Measurements from ENCODE around the gene MROH8. TPM values are rescaled to one million over a fixed set of nuclear protein-coding genes. Genes with fewer than 3 reads are reported as not detected.

The MROH8 gene
- total and polyA plus RNA-seq, 2 of the 13 experiments (the other 11 are each of a cell fraction or from before 2014, with no cell fraction given): 2.6 to 5.5 TPM

DNA sequence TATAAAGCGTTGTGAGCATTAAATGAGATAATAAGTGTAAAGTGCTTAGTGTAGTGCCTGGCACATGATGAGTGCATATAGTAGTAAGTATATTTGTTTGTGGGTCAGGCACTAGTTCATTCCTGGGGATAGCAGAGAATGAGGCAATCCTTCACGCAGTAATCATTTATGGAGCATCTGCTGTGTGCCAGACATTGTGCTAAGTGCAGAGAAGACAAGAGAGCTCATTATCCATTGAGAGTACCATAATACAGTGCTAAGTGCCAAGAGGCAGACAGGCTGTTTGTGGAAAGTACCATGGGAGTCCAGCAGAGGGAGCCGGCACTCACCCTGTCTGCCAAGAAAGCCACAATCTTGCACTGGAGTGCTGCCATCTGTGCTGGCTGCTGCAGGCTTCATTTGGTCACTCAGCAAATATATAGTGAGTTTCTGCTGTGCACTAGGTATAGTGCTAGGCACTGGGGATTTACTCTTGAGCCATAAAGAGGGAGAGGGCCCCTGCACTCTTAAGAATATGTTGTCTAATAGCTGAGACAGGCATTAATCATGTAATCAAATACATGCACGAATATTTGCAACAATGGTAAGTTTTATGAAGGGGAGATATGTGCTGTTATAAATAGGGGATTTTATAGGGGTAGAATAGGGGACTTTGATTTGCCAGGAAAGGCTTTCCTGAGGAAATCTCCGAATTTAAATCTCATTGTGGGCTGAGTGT is 12.9 kb upstream of the MROH8 start (continued):
- TF ChIP-seq, protein P1, sequence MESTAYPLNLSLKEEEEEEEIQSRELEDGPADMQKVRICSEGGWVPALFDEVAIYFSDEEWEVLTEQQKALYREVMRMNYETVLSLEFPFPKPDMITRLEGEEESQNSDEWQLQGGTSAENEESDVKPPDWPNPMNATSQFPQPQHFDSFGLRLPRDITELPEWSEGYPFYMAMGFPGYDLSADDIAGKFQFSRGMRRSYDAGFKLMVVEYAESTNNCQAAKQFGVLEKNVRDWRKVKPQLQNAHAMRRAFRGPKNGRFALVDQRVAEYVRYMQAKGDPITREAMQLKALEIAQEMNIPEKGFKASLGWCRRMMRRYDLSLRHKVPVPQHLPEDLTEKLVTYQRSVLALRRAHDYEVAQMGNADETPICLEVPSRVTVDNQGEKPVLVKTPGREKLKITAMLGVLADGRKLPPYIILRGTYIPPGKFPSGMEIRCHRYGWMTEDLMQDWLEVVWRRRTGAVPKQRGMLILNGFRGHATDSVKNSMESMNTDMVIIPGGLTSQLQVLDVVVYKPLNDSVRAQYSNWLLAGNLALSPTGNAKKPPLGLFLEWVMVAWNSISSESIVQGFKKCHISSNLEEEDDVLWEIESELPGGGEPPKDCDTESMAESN (CRISPR knock-in tag; conservative IDR thresholded peaks at IDR 0.05): no peak
- TF ChIP-seq GATAD1 (CRISPR knock-in tag; IDR thresholded peaks at IDR 0.05) (no peak), ZBTB44 (CRISPR knock-in tag; IDR thresholded peaks at IDR 0.05) (no peak), REPIN1 (CRISPR knock-in tag; IDR thresholded peaks at IDR 0.05; ENCODE audit: borderline replicate concordance, low read depth) (0 out of 2 replicates have a peak, but pooled peaks have one; percentile 18), ZNF282 (IDR thresholded peaks at IDR 0.05; ENCODE audit: partially characterized antibody) (no peak), TMF1 (CRISPR knock-in tag; IDR thresholded peaks at IDR 0.05; ENCODE audit: low read depth) (no peak), FOSL2 (CRISPR knock-in tag; IDR thresholded peaks at IDR 0.05) (peak; percentile 50; the same call in 1 of the 2 replicates), ZNF776 (CRISPR knock-in tag; IDR thresholded peaks at IDR 0.05) (no peak), ZNF792 (CRISPR knock-in tag; IDR thresholded peaks at IDR 0.05) (no peak), ESRRA (CRISPR knock-in tag; IDR thresholded peaks at IDR 0.05; ENCODE audit: low read depth) (no peak), SAP130 (CRISPR knock-in tag; IDR thresholded peaks at IDR 0.05; ENCODE audit: low read depth) (peak; percentile 48), MAFK (conservative IDR thresholded peaks at IDR 0.05 in 1 of 2, IDR thresholded peaks at IDR 0.05 in 1 of 2; ENCODE audit: low read length in 2 of 2) (0 out of 4 replicates have a peak, but pooled peaks of 1 of the 2 experiments have one; percentile 16), SSRP1 (CRISPR knock-in tag; IDR thresholded peaks at IDR 0.05) (no peak), POLR2AphosphoS2 (IDR thresholded peaks at IDR 0.05; ENCODE audit: low read depth, low read length) (0 out of 2 replicates have a peak, but pooled peaks have one; percentile 73), BCL6 (CRISPR knock-in tag; IDR thresholded peaks at IDR 0.05) (peak; percentile 27; the same call in 1 of the 2 replicates), ZNF12 (CRISPR knock-in tag; IDR thresholded peaks at IDR 0.05) (0 out of 2 replicates have a peak, but pooled peaks have one; percentile 32)
- TF ChIP-seq, protein P2, sequence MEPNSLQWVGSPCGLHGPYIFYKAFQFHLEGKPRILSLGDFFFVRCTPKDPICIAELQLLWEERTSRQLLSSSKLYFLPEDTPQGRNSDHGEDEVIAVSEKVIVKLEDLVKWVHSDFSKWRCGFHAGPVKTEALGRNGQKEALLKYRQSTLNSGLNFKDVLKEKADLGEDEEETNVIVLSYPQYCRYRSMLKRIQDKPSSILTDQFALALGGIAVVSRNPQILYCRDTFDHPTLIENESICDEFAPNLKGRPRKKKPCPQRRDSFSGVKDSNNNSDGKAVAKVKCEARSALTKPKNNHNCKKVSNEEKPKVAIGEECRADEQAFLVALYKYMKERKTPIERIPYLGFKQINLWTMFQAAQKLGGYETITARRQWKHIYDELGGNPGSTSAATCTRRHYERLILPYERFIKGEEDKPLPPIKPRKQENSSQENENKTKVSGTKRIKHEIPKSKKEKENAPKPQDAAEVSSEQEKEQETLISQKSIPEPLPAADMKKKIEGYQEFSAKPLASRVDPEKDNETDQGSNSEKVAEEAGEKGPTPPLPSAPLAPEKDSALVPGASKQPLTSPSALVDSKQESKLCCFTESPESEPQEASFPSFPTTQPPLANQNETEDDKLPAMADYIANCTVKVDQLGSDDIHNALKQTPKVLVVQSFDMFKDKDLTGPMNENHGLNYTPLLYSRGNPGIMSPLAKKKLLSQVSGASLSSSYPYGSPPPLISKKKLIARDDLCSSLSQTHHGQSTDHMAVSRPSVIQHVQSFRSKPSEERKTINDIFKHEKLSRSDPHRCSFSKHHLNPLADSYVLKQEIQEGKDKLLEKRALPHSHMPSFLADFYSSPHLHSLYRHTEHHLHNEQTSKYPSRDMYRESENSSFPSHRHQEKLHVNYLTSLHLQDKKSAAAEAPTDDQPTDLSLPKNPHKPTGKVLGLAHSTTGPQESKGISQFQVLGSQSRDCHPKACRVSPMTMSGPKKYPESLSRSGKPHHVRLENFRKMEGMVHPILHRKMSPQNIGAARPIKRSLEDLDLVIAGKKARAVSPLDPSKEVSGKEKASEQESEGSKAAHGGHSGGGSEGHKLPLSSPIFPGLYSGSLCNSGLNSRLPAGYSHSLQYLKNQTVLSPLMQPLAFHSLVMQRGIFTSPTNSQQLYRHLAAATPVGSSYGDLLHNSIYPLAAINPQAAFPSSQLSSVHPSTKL (CRISPR knock-in tag; IDR thresholded peaks at IDR 0.05): peak; percentile 41; the same call in 1 of the 2 replicates
- TF ChIP-seq, protein P3, sequence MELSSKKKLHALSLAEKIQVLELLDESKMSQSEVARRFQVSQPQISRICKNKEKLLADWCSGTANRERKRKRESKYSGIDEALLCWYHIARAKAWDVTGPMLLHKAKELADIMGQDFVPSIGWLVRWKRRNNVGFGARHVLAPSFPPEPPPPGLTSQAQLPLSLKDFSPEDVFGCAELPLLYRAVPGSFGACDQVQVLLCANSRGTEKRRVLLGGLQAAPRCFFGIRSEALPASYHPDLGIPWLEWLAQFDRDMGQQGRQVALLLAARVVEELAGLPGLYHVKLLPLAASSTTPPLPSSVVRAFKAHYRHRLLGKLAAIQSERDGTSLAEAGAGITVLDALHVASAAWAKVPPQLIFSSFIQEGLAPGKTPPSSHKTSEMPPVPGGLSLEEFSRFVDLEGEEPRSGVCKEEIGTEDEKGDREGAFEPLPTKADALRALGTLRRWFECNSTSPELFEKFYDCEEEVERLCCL (CRISPR knock-in tag; IDR thresholded peaks at IDR 0.05; ENCODE audit: borderline replicate concordance): no peak

Measured in HepG2 (cell line).